Measurements from ENCODE around the gene AJAP1. TPM values are rescaled to one million over a fixed set of nuclear protein-coding genes. Genes with fewer than 3 reads are reported as not detected.

Gene AJAP1
- total RNA-seq, 4 donors from 2014 or later: 0.30 to 4.0 (median 1.0) TPM

GRCh38 chr1:4699376-4700301 lies 45.2 kb downstream of the AJAP1 start:
- Histone ChIP-seq H3K4me3 (no peak overlapping the region), H3K27ac (no peak overlapping the region), H3K27me3 (peaks cover 0 to 12% (median 0%) of the 10 kb centered on the region in 4 donors), H3K9me3 (no peaks in the 10 kb centered on the region), H3K4me1 (peaks cover 0 to 7% (median 0%) of the 10 kb centered on the region in 3 donors), H3K36me3 (no peaks in the 10 kb centered on the region)
- TF ChIP-seq CTCF (IDR thresholded peaks at IDR 0.05) (no peak), POLR2A (IDR thresholded peaks at IDR 0.05) (no peak)
- DNase-seq: no peak
- WGBS, 2 donors: 79 to 81% methylated on average over 20 of the region's 21 CpGs
- intact Hi-C loops (cut with DNase I): no loop called here

GRCh38 chr1:4700801-4701200 lies 46.4 kb downstream of the AJAP1 start:
- Histone ChIP-seq H3K4me1 (peaks cover 0 to 7% (median 0%) of the 10 kb centered on the region in 3 donors), H3K27ac (no peak overlapping the region), H3K4me3 (no peak overlapping the region), H3K27me3 (peaks cover 0 to 12% (median 0%) of the 10 kb centered on the region in 4 donors), H3K36me3 (no peaks in the 10 kb centered on the region), H3K9me3 (no peaks in the 10 kb centered on the region)
- intact Hi-C loops (cut with DNase I): no loop called here
- no peak for DNase-seq
- no peak for TF ChIP-seq POLR2A (IDR thresholded peaks at IDR 0.05)
- TF ChIP-seq CTCF (IDR thresholded peaks at IDR 0.05): no peak
- WGBS, 2 donors: 40 to 67% methylated on average over 1 to 7 of the region's 13 CpGs

GRCh38 chr1:4701276-4701675 lies 46.9 kb downstream of the AJAP1 start:
- no peak overlapping the region for H3K27ac ChIP-seq
- 81 to 85% methylated on average over 7 of the region's 9 CpGs for WGBS, 2 donors
- no peak for TF ChIP-seq POLR2A (IDR thresholded peaks at IDR 0.05)
- TF ChIP-seq CTCF (IDR thresholded peaks at IDR 0.05): no peak
- H3K4me3 ChIP-seq: no peak overlapping the region
- H3K27me3 ChIP-seq: peaks cover 0 to 15% (median 0%) of the 10 kb centered on the region in 4 donors
- no peaks in the 10 kb centered on the region for H3K9me3 ChIP-seq
- DNase-seq: no peak
- intact Hi-C loops (cut with DNase I): no loop called here
- peaks cover 0 to 7% (median 0%) of the 10 kb centered on the region in 3 donors for H3K4me1 ChIP-seq
- no peaks in the 10 kb centered on the region for H3K36me3 ChIP-seq

- Histone ChIP-seq H3K4me3 (no peak overlapping the region), H3K27me3 (peaks cover 0 to 21% (median 0%) of the 10 kb centered on the region in 4 donors), H3K36me3 (no peaks in the 10 kb centered on the region), H3K27ac (no peak overlapping the region), H3K9me3 (no peaks in the 10 kb centered on the region), H3K4me1 (peaks cover 0 to 7% (median 0%) of the 10 kb centered on the region in 3 donors)
- intact Hi-C loops (cut with DNase I): no loop called here
- DNase-seq: no peak
- TF ChIP-seq POLR2A (IDR thresholded peaks at IDR 0.05) (no peak), CTCF (IDR thresholded peaks at IDR 0.05) (no peak)
- WGBS, 2 donors: 87 to 90% methylated on average over 2 to 4 of the region's 12 CpGs
Measured at GRCh38 chr1:4702464-4702863, 48.1 kb downstream of the AJAP1 start.

- no peaks in the 10 kb centered on the region for H3K9me3 ChIP-seq
- peaks cover 0 to 25% (median 0%) of the 10 kb centered on the region in 4 donors for H3K27me3 ChIP-seq
- DNase-seq: no peak
- H3K36me3 ChIP-seq: no peaks in the 10 kb centered on the region
- H3K4me3 ChIP-seq: no peak overlapping the region
- TF ChIP-seq POLR2A (IDR thresholded peaks at IDR 0.05) (no peak), CTCF (IDR thresholded peaks at IDR 0.05) (no peak)
- WGBS, 2 donors: 61 to 82% methylated on average over 10 to 16 of the region's 16 CpGs
- H3K4me1 ChIP-seq: peaks cover 0 to 7% (median 0%) of the 10 kb centered on the region in 3 donors
- intact Hi-C loops (cut with DNase I): no loop called here
- no peak overlapping the region for H3K27ac ChIP-seq
Measured at GRCh38 chr1:4702932-4703331, 48.5 kb downstream of the AJAP1 start.

Data from esophagus squamous epithelium (tissue), 5 donors.